Ovary (tissue), 3 donors: Measurements from ENCODE around the gene TRAM2.

Source experiments
- CTCF ChIP-seq, 3 donors: fragments of 450-650 bp in 2 of 3; fragments of 200-600 bp in 1 of 3; IDR thresholded peaks; one replicate each; pipeline versions ENCODE4 v1.5.1 to v1.8.0; 2016 to 2022; ENCODE audit warnings: antibody characterized with exemption in 3 of 3, mild to moderate bottlenecking in 1 of 3
- EP300 ChIP-seq: sonication (generic); formaldehyde crosslinking; IDR thresholded peaks from one replicate; pipeline ENCODE4 v1.6.1; 2017; ENCODE audit warnings: antibody characterized with exemption
- POLR2A ChIP-seq: fragments of 450-650 bp; IDR thresholded peaks from one replicate; pipeline ENCODE4 v1.6.1; 2017; ENCODE audit warnings: antibody characterized with exemption, mild to moderate bottlenecking, moderate library complexity
- donor health status: DM: no; HTN: no; CAD: no.

DNA sequence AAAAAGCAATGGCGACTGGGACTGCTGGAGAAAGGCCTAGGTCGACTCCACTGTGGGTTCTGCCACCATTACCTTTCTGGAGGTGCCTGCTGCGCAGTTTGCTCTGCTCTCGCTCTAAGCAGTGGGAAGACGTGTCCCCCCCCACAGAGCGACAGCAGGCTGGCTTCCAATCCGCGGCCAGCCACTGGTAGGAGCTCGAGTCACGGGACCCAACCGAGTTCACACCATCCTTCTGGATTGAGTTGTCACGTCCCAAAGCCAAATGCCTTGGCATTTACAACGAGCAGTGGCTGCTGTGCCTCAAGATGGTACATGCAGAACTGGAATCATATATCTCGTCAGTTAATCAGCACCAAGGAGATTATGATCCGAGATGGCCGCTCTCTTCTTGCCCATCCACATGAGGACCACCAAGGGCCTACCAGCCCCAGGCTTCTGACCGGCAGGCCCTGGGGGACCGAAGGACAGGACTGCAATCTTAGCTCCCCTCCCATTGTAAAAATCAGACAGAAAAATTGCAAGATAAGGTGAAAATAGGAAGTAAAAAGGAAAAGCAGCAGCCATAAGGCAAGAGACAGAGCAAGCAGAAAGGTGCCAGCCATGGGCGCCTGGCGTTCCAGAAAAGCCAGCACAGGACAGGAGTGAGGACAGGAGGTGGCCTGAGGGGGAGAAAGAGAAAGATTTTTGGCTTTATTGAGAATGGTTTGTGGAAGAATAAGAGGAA, 74.4 kb downstream of the TRAM2 start:
- TF ChIP-seq CTCF (IDR thresholded peaks at IDR 0.05) (no peak), POLR2A (no peak), EP300 (no peak)
